Stimulated activated CD8-positive, alpha-beta memory T cell treated with anti-CD3 and anti-CD28 coated beads, Interleukin-4, amount 100 ng/mL, for 1 hour (primary cell): ENCODE results near the gene ECM1.

Experiments used
- DNase-seq, 2 donors: peaks; one replicate each; pipeline ENCODE4 v3.0.0-alpha.2; 2020; ENCODE audit warnings: low read depth in 2 of 2, low spot score in 1 of 2

Gene ECM1

GRCh38 chr1:150543500-150544143 lies 35.7 kb downstream of the ECM1 start:
- DNase-seq, result no peak

DNA sequence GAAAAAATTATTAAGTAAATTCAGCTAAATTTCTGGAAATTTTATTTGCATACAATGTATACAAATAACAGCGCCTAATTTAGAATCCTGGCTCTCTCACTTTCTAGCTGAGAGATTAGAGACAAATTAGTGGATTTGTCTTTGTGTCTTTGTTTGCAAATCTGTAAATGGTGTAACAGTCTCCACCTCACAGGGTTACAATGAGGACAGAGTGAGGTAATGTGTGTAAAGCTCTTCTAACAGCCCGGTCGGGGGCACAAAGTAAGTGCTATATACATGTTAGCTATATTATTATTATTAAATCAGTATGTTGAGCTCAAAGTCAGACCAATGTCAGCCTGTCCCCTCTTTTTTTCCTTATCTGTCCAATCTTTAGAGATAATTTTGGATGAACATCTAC lies 36.3 kb downstream of the ECM1 start:
- no peak for DNase-seq

- no peak for DNase-seq
These were observed 37.6 kb downstream of the ECM1 start for GRCh38 chr1:150545486-150546032.

DNA sequence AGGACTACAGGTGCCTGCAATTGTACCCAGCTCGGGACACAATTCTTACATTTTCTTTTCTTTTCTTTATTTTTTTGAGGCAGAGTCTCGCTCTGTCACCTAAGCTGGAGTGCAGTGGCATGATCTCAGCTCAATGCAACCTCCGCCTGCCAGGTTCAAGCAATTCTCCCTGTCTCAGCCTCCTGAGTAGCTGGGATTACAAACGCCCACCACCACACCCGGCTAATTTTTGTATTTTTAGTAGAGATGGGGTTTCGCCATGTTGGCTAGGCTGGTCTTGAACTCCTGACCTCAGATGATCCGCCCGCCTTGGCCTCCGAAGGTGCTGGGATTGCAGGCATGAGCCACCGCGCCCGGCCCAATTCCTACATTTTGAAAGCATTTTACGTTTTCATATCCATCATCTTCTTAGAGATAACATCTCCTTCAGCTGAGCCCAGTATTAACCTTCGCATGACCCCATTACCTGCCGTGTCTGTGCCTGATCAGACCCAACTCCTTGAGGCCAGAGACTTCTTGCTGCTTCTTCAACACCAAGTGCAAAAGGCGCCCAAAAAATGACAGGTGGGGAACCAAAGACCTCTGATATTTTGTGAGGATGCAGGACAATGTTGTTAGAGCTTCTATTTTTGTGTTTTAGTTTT lies 38.5 kb downstream of the ECM1 start:
- no peak for DNase-seq

- DNase-seq, result no peak
These were observed 40.4 kb downstream of the ECM1 start for GRCh38 chr1:150548324-150548631.

DNA sequence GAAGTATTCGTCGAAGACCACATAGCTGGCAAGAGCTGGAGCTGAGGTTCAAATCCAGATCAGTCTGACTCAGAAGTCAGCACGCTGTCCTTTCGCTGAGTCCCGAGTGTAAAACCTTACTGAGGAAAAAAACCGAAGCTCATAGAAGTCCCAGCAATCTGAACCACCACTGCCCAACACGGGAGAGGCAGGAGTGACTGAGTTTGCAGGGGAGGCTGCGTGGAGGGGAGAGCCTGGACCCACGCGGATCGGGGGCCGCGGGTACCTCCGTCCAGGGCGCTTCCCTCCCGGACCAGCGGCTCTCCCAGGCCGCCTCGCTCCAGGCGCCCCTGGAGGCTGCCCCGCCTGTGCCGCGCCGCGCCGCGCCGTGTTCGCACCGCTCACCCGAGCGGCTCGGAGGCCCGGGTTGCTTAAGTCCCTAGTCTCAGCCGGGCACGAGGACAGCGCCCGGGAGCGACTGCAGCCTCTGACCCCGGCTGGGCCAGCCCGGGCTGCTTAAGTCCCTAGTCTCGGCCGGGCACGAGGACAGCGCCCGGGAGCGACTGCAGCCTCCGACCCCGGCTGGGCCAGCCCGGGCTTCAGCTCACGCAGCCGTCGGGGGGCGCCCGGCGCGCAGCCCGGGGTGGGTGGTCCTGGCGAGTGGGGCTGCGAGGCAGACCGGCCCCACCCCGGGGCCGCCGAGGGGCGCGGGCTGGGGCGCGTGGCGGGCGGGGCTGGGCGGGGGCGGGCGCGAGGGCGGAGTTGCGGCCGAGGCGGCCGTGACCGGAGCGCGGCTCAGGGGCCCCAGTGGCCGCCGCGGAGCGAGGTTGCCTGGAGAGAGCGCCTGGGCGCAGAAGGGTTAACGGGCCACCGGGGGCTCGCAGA lies 41.0 kb downstream of the ECM1 start, which contains the start of gene ADAMTSL4:
Gene ADAMTSL4 (plus strand): TSS at position 777 of the 864 bp plus-strand sequence. CDS start 2,881 bp downstream, outside the sequence.
- no peak for DNase-seq

- DNase-seq, result no peak
These were observed 41.8 kb downstream of the ECM1 start for GRCh38 chr1:150549496-150550221.

DNA sequence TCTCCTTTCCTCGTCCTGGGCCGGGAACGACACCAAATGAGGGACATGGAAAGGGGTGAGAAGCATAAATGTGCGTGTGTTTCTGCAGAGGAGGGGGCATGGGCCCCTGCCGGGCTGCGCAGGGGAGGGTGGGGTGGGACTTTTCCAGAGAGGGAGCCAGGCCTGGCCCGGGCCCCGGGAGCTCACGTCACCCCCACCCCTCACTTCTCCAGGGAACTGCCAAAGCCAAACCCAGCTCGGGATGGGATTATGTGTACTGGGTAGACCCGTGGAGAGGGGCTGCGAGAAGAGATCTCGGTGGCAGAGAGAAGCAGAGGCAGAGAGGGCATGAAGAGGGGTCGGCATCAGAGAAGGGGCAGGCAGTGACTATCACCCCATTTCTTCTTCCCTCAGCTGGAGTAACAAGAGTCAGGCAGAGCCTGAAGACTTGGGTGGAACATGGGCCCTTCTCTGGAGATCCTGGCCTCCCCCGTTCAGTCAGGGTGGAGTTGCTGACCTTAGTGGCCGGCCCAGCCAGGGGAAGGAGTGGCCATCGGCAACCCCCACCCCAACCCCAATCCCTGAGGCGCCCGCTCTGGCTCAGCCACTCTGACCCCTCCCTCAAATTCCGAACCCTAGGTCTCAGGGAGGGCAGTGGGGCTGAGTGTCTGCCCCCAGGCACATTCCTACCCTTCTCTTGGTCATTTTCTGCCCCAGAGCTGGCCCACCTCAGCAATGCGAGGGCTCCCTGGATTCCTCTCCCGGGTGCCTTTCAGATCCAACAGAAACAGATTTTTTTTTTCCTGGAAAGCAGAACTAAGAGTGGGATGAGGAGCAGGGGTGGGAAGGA lies 42.5 kb downstream of the ECM1 start:
- DNase-seq, result no peak

GRCh38 chr1:150551051-150551783 lies 43.3 kb downstream of the ECM1 start:
- DNase-seq, result no peak

- no peak for DNase-seq
These were observed 43.8 kb downstream of the ECM1 start for GRCh38 chr1:150551784-150552127.

- no peak for DNase-seq
These were observed 44.4 kb downstream of the ECM1 start for GRCh38 chr1:150552128-150552910.

GRCh38 chr1:150552911-150553289 lies 45.0 kb downstream of the ECM1 start:
- DNase-seq, result no peak

GRCh38 chr1:150553392-150554085 lies 45.6 kb downstream of the ECM1 start:
- DNase-seq, result no peak

- no peak for DNase-seq
These were observed 46.2 kb downstream of the ECM1 start for GRCh38 chr1:150554086-150554452.

DNA sequence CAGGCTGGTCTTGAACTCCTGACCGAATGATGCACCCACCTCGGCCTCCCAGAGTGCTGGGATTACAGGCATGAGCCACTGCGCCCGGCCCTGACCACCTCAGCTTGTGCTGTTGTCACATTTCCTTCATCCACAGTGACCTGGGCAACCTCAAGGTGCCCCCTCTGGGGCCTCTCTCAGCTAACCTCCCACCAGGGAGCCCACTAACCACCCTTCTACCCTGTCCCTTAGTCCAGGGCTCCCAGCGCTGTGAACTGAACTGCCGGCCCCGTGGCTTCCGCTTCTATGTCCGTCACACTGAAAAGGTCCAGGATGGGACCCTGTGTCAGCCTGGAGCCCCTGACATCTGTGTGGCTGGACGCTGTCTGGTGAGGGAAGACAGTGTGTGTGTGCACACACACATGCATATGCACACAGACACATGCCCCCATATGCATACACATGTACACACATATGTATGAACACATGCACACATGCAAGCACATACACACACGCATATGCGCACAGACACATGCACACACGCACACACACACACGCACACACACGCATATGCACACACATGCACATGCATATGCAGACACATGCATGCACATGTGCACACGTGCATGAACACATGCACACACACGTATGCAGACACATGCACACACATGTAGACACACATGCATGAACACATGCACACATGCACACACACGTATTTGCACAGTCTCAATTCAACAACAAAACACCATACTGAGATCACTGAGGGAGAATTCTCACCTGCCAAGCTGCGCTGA lies 47.5 kb downstream of the ECM1 start:
- DNase-seq, result no peak

DNA sequence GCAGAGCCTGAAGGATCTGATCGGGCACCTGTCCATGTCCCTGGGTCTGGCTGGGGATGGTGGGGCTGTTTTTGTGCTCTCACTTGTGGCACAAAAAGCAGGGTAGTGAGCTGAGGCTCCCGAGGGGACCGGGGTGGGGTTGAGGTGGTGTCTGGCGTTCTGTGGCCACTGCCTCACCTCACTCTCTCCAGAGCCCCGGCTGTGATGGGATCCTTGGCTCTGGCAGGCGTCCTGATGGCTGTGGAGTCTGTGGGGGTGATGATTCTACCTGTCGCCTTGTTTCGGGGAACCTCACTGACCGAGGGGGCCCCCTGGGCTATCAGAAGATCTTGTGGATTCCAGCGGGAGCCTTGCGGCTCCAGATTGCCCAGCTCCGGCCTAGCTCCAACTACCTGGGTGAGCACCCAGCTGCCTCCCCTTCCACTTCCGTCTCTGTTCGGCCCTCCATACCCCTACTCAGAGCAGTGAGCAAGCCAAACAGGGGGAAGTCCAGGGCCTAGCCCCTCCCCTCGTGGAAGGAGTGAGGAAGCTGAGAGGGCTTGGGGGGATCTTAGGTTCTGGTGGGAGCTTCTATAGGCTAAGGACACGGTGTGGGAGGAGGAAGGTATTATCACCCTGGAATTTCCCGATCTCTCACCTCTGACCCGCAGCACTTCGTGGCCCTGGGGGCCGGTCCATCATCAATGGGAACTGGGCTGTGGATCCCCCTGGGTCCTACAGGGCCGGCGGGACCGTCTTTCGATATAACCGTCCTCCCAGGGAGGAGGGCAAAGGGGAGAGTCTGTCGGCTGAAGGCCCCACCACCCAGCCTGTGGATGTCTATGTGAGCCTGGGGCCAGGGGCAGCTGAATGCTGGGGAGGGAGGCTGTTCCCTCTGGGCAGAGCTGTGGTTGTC lies 48.3 kb downstream of the ECM1 start:
- DNase-seq, result no peak
